Endothelial cell of umbilical vein (primary cell): ENCODE results near the gene SLC6A6. TPM values are rescaled to one million over a fixed set of nuclear protein-coding genes. Genes with fewer than 3 reads are reported as not detected.

Source experiments
- BruUV-seq: library from RNA; stranded (reverse); fragments of 400-500 nt; replicated peaks from 2 replicates; lab custom pipeline; 2021; lab: Mats Ljungman, UMichigan
- CTCF ChIA-PET: fragments of 300-600, 350-600 bp; sonication (Branson Sonifier 250); formaldehyde crosslinking; loops from one replicate; lab custom pipeline; 2021; ENCODE audit warnings: antibody characterized with exemption, inconsistent platforms; lab: Charles Lee
- POLR2A ChIA-PET: fragments of 300-600, 350-600 bp; sonication (Branson Sonifier 250); formaldehyde crosslinking; loops from one replicate; lab custom pipeline; 2021; ENCODE audit warnings: antibody characterized with exemption, inconsistent platforms; lab: Charles Lee
- DNase-seq: peaks from one replicate; pipeline ENCODE4 v3.0.0-alpha.2; 2011; ENCODE audit warnings: low read depth, low spot score
- FAIRE-seq: peaks from 2 replicates; lab custom pipeline; 2011; peaks lifted over from hg19 to GRCh38; lab: Jason Lieb, UNC
- H2AFZ ChIP-seq: 2 replicates; pipeline ENCODE4 v1.6.0; 2012; ENCODE audit warnings: low read depth, low read length, control low read depth, inconsistent platforms
- H3K27ac ChIP-seq: 2 replicates; pipeline ENCODE4 v1.5.1; 2011; ENCODE audit warnings: low read depth, mild to moderate bottlenecking, control low read depth, low read length, moderate library complexity; ENCODE audit not compliant: insufficient read depth
- H3K27me3 ChIP-seq, 2 experiments: 2 replicates each; pipeline versions ENCODE4 v1.6.0 to v1.6.1; 2011; ENCODE audit warnings: low read length in 2 of 2, mixed read lengths in 1 of 2; ENCODE audit not compliant: control insufficient read depth in 2 of 2, insufficient read depth in 2 of 2
- H3K36me3 ChIP-seq, 2 experiments: 2 replicates in 1 of 2; 3 replicates in 1 of 2; pipeline ENCODE4 v1.5.1; 2011; ENCODE audit warnings: low read length in 2 of 2, mild to moderate bottlenecking in 1 of 2, moderate library complexity in 1 of 2; ENCODE audit not compliant: control insufficient read depth in 2 of 2, insufficient read depth in 2 of 2; ENCODE audit errors: extremely low read depth in 1 of 2
- H3K4me1 ChIP-seq: 3 replicates; pipeline ENCODE4 v1.5.1; 2011; ENCODE audit warnings: mild to moderate bottlenecking, low read length; ENCODE audit not compliant: control insufficient read depth, insufficient read depth; ENCODE audit errors: extremely low read depth
- H3K4me2 ChIP-seq: 2 replicates; pipeline ENCODE4 v1.6.1; 2011; ENCODE audit warnings: low read length, control low read depth, mixed read lengths; ENCODE audit not compliant: insufficient read depth
- H3K4me3 ChIP-seq, 3 experiments: fragments of 200-600 bp in 1 of 3; sonication (generic), shearing (Covaris generic) in 1 of 3; replicated peaks in 1 of 3; 2 replicates each; pipeline ENCODE4 v1.5.1; 2011 to 2016; ENCODE audit warnings: control low read depth in 3 of 3, low read length in 3 of 3, mild to moderate bottlenecking in 2 of 3, inconsistent platforms in 1 of 3, low read depth in 1 of 3, moderate library complexity in 1 of 3; ENCODE audit not compliant: insufficient read depth in 1 of 3
- H3K79me2 ChIP-seq: 2 replicates; pipeline ENCODE4 v1.6.0; 2012; ENCODE audit warnings: low read length, inconsistent platforms; ENCODE audit not compliant: control insufficient read depth, insufficient read depth
- H3K9ac ChIP-seq: replicated peaks from 2 replicates; pipeline ENCODE3; 2011; ENCODE audit warnings: low read length, control low read depth; ENCODE audit not compliant: insufficient read depth; ENCODE audit errors: extremely low read depth
- H3K9me1 ChIP-seq: replicated peaks from 3 replicates; pipeline ENCODE4 v1.6.0; 2011; ENCODE audit warnings: mild to moderate bottlenecking, low read length; ENCODE audit not compliant: control insufficient read depth, insufficient read depth; ENCODE audit errors: extremely low read depth
- H3K9me3 ChIP-seq: replicated peaks from 2 replicates; pipeline ENCODE4 v1.5.1; 2012; ENCODE audit warnings: low read length, inconsistent platforms; ENCODE audit not compliant: control insufficient read depth, insufficient read depth
- H4K20me1 ChIP-seq: replicated peaks from 2 replicates; pipeline ENCODE3; 2011; ENCODE audit warnings: mild to moderate bottlenecking, low read length; ENCODE audit not compliant: control insufficient read depth, insufficient read depth; ENCODE audit errors: extremely low read depth
- CTCF ChIP-seq, 2 donors: IDR thresholded peaks; 1 replicate in 1 of 2; 2 replicates in 1 of 2; pipeline ENCODE4 v1.5.1; 2011; ENCODE audit warnings: low read length in 2 of 2, mild to moderate bottlenecking in 2 of 2, moderate library complexity in 2 of 2, control low read depth in 1 of 2, inconsistent platforms in 1 of 2, low read depth in 1 of 2; ENCODE audit not compliant: insufficient read depth in 1 of 2; ENCODE audit errors: extremely low read depth in 1 of 2
- EZH2 ChIP-seq: IDR thresholded peaks from 2 replicates; pipeline ENCODE4 v1.6.1; 2012; ENCODE audit warnings: borderline replicate concordance, low read depth, mild to moderate bottlenecking, moderate library complexity, low read length, inconsistent platforms; ENCODE audit not compliant: severe bottlenecking
- GATA2 ChIP-seq: IDR thresholded peaks from 2 replicates; pipeline ENCODE4 v1.7.0; 2011; ENCODE audit warnings: low read depth, mild to moderate bottlenecking, moderate library complexity, mixed read lengths, low read length; ENCODE audit not compliant: insufficient read length, insufficient read depth
- MAX ChIP-seq: IDR thresholded peaks from 2 replicates; pipeline ENCODE4 v1.6.1; 2011; ENCODE audit not compliant: insufficient read depth, insufficient read length
- MYC ChIP-seq: IDR thresholded peaks from one replicate; pipeline ENCODE4 v1.6.1; 2011; ENCODE audit warnings: mild to moderate bottlenecking, low read depth, low read length
- POLR2AphosphoS5 ChIP-seq: IDR thresholded peaks from 2 replicates; pipeline ENCODE4 v1.6.1; 2012; ENCODE audit warnings: low read depth, mild to moderate bottlenecking, control low read depth, low read length, moderate library complexity; ENCODE audit not compliant: insufficient read depth
- dilution Hi-C: fragments of 300-500 bp; cut with MboI; formaldehyde crosslinking; loops from one replicate; pipeline ENCODE4 v1.15.0; 2019; ENCODE audit warnings: low sequenced_read_pairs; ENCODE audit not compliant: extremely low pct_ligation_motif_present
- intact Hi-C: fragments of 100-400 bp; cut with micrococcal nuclease; formaldehyde crosslinking; loops from one replicate; pipeline ENCODE4 v1.10.0; 2022
- polyA plus RNA-seq, 4 experiments: library from polyadenylated mRNA; depleted of rRNA in 3 of 4; stranded (reverse) in 3 of 4; unstranded in 1 of 4; fragments of >200 nt; gene quantifications; 2 replicates each; pipeline versions ENCODE4 v1.2.1 to v1.2.3, GENCODE V29; 2011 to 2012; ENCODE audit warnings: missing spikeins in 1 of 4
- total RNA-seq: library from RNA; stranded (reverse); gene quantifications from 2 replicates; pipeline ENCODE4 v1.2.3, GENCODE V29; 2021

SLC6A6 gene
- total and polyA plus RNA-seq, 2 donors (not counting 3 experiments of a cell fraction or from before 2014, with no cell fraction given), result 25.7 to 38.0 TPM

- Histone ChIP-seq H3K79me2 (no peaks in the 10 kb centered on the region), H3K4me3 (no peak overlapping the region), H3K4me2 (no peak overlapping the region), H3K9ac (no peak overlapping the region), H3K4me1 (no peaks in the 10 kb centered on the region), H3K27ac (no peak overlapping the region), H3K9me1 (no peaks in the 10 kb centered on the region), H3K36me3 (no peaks in the 10 kb centered on the region), H3K27me3 (peaks cover 0 to 1% of the 10 kb centered on the region in 2 experiments), H4K20me1 (no peaks in the 10 kb centered on the region), H3K9me3 (no peaks in the 10 kb centered on the region), H2AFZ (no peak overlapping the region)
- intact Hi-C loops (no loop called here), dilution Hi-C loops (no loop called here)
- ChIA-PET CTCF (interaction anchor here (1.4 kb wide), 1 partner anchor 9 kb away, joined by 4 read pairs; no protein-coding TSS in a partner anchor), POLR2A (no interaction called here)
- TF ChIP-seq EZH2 (no peak), POLR2AphosphoS5 (no peak), CTCF (IDR thresholded peaks at IDR 0.05; ENCODE audit: extremely low read depth in 1 of 2, insufficient read depth in 1 of 2, low read depth in 1 of 2, low read length in 2 of 2) (no peak), MAX (no peak), MYC (no peak), GATA2 (no peak)
- DNase-seq, result no peak
- no TSS peak for BruUV-seq
- no peak for FAIRE-seq
These were observed 119.8 kb downstream of the SLC6A6 start for GRCh38 chr3:14522129-14522691.
